Stimulated activated CD8-positive, alpha-beta memory T cell treated with anti-CD3 and anti-CD28 coated beads, Interleukin-4, amount 100 ng/mL, for 4 hours (primary cell): ENCODE data around the gene KRTAP12-2.
A peak's percentile ranks its signal among the peaks of the same experiment; 100 is the strongest.
"Not testable (repeated sequence)": the region's sequence is repeated elsewhere in the genome, so short reads cannot be mapped to it uniquely, and the experiment has no call there.

Source experiments
- DNase-seq, 2 donors: peaks; one replicate each; pipeline ENCODE4 v3.0.0-alpha.2; 2020; ENCODE audit warnings: low read depth in 2 of 2, low spot score in 1 of 2

KRTAP12-2 gene

GRCh38 chr21:44632067-44632466 is 34.7 kb downstream of the KRTAP12-2 start:
- DNase-seq, result no peak

- DNase-seq, result no peak
These were observed 36.3 kb downstream of the KRTAP12-2 start for GRCh38 chr21:44630440-44630839.

GRCh38 chr21:44628707-44629391 is 37.9 kb downstream of the KRTAP12-2 start:
- no peak for DNase-seq

- DNase-seq, result not testable (repeated sequence)
These were observed 38.9 kb downstream of the KRTAP12-2 start for GRCh38 chr21:44627831-44628233.

GRCh38 chr21:44627181-44627822 is 39.4 kb downstream of the KRTAP12-2 start:
- not testable (repeated sequence) for DNase-seq

GRCh38 chr21:44626673-44627143 is 40.0 kb downstream of the KRTAP12-2 start, which contains the start of gene KRTAP10-9:
KRTAP10-9 (plus strand) TSS chr21:44627093; CDS start chr21:44627172, 79 bp downstream.
- DNase-seq, result no peak

GRCh38 chr21:44626262-44626661 is 40.5 kb downstream of the KRTAP12-2 start:
- DNase-seq, result no peak

GRCh38 chr21:44625756-44626155 is 41.0 kb downstream of the KRTAP12-2 start:
- DNase-seq, result no peak

GRCh38 chr21:44623575-44623974 is 43.2 kb downstream of the KRTAP12-2 start:
- no peak for DNase-seq

GRCh38 chr21:44619886-44620285 is 46.8 kb downstream of the KRTAP12-2 start:
- no peak for DNase-seq

GRCh38 chr21:44618909-44619308 is 47.8 kb downstream of the KRTAP12-2 start:
- DNase-seq, result peak; percentile 31 to 38

- no peak for DNase-seq
These were observed 48.2 kb downstream of the KRTAP12-2 start for GRCh38 chr21:44618504-44618903.

- no peak for DNase-seq
These were observed 49.6 kb downstream of the KRTAP12-2 start for GRCh38 chr21:44617071-44617501.

- no peak for DNase-seq
These were observed 50.2 kb downstream of the KRTAP12-2 start for GRCh38 chr21:44616591-44616926.
